HG02610 (cell line): ENCODE results near the gene SLC19A1.

Source experiments
- ATAC-seq: cut with Tn5 transposase; IDR thresholded peaks from one replicate; pipeline ENCODE4 v1.9.1; 2021; ENCODE audit warnings: mild to moderate bottlenecking, moderate library complexity; ENCODE audit not compliant: unreplicated experiment

SLC19A1 gene

GRCh38 chr21:45480701-45481500 lies 61.3 kb downstream of the SLC19A1 start:
- no peak for ATAC-seq

- no peak for ATAC-seq
These were observed 62.3 kb downstream of the SLC19A1 start for GRCh38 chr21:45479691-45480675.

GRCh38 chr21:45478816-45479669 lies 63.2 kb downstream of the SLC19A1 start:
- ATAC-seq = no peak

GRCh38 chr21:45478115-45478801 lies 64.0 kb downstream of the SLC19A1 start:
- ATAC-seq = no peak

- no peak for ATAC-seq
These were observed 64.8 kb downstream of the SLC19A1 start for GRCh38 chr21:45477176-45478114.

- no peak for ATAC-seq
These were observed 65.7 kb downstream of the SLC19A1 start for GRCh38 chr21:45476582-45476981.

GRCh38 chr21:45475797-45476570 lies 66.3 kb downstream of the SLC19A1 start:
- ATAC-seq = no peak

- ATAC-seq = no peak
These were observed 67.1 kb downstream of the SLC19A1 start for GRCh38 chr21:45475004-45475685.

GRCh38 chr21:45474323-45474950 lies 67.8 kb downstream of the SLC19A1 start:
- ATAC-seq = no peak

GRCh38 chr21:45473496-45474322 lies 68.5 kb downstream of the SLC19A1 start:
- no peak for ATAC-seq

- ATAC-seq = no peak
These were observed 69.5 kb downstream of the SLC19A1 start for GRCh38 chr21:45472445-45473365.

- ATAC-seq = no peak
These were observed 70.6 kb downstream of the SLC19A1 start for GRCh38 chr21:45471525-45472221.

- no peak for ATAC-seq
These were observed 71.3 kb downstream of the SLC19A1 start for GRCh38 chr21:45470773-45471524.

GRCh38 chr21:45470087-45470515 lies 72.1 kb downstream of the SLC19A1 start:
- ATAC-seq = no peak
